Motor neuron (in vitro differentiated cells): Measurements from ENCODE around the gene EXPH5. TPM values are rescaled to one million over a fixed set of nuclear protein-coding genes. Genes with fewer than 3 reads are reported as not detected.

Experiments
- ATAC-seq, 8 experiments: fragments of 200-7000 bp; cut with Tn5 transposase; replicated peaks in 6 of 8; 2 replicates each; pipeline ENCODE4 v1.8.0; 2021; ENCODE audit warnings: mild to moderate bottlenecking in 8 of 8, moderate library complexity in 8 of 8
- H3K27ac ChIP-seq, 2 donors: fragments of 250-450 bp; sonication (Bioruptor Pico); 2 replicates each; pipeline ENCODE4 v1.9.0; 2021; ENCODE audit warnings: antibody characterized with exemption in 2 of 2, mild to moderate bottlenecking in 2 of 2, moderate library complexity in 1 of 2
- H3K4me1 ChIP-seq, 2 donors: fragments of 250-450 bp; sonication (Bioruptor Pico); replicated peaks in 1 of 2; 2 replicates each; pipeline ENCODE4 v1.6.1; 2021; ENCODE audit warnings: antibody characterized with exemption in 2 of 2, mild to moderate bottlenecking in 2 of 2, moderate library complexity in 1 of 2
- H3K4me3 ChIP-seq, 5 donors: fragments of 250-450 bp; sonication (Bioruptor Pico); 2 replicates each; pipeline ENCODE4 v1.9.0; 2021; ENCODE audit warnings: antibody characterized with exemption in 5 of 5, mild to moderate bottlenecking in 5 of 5, moderate library complexity in 4 of 5
- WGBS, 10 experiments: fragments of 450-650 bp; shearing (Covaris generic); methylation state at CpG; one replicate each; pipeline ENCODE4 v1.0.0; 2022; 5-methylcytosine and 5-hydroxymethylcytosine counted together
- in situ Hi-C, 9 experiments: fragments of 400-800 bp; cut with MboI; loops; one replicate each; pipeline ENCODE4 v1.15.0; 2021; ENCODE audit warnings: low sequenced_read_pairs in 9 of 9, low pct_unique_long_range_greater_than_20kb in 2 of 9; ENCODE audit not compliant: unreplicated experiment in 9 of 9
- total RNA-seq, 8 experiments: library from RNA; unstranded; fragments of 300-600 nt; gene quantifications; 2 replicates each; pipeline versions ENCODE4 v1.2.3 to v1.2.4, GENCODE V29; 2022

Gene EXPH5
- total RNA-seq, 8 experiments from 2014 or later: 0.16 to 17.3 (median 0.77) TPM

GRCh38 chr11:108574675-108575074, 18.9 kb downstream of the EXPH5 start:
- 48 to 100% (median 78%) methylated on average over 1 to 4 of the region's 4 CpGs for WGBS, 10 experiments
- H3K4me3 ChIP-seq: no peak overlapping the region
- in situ Hi-C loops: no loop called here
- H3K4me1 ChIP-seq: no peaks in the 10 kb centered on the region
- H3K27ac ChIP-seq: no peak overlapping the region
- ATAC-seq: no peak

DNA sequence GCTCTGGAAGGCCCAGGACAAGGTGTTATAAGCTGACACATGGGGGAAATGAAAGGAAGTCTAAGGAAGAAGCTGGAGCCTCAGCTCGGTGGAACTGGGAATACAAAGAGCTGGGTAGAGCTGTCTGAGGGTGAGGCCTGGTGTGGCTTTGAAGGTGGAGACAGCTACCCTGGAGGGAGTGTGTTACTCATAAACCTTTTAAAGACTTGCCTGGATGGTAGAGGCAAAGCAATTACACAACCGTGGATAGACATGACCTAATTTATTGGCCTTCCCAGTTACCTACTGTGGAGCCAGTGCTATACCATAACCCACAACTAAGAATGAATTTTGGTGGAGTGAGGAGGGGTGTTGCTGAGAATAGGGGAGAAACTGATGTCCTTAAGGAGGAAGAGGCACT, 22.6 kb downstream of the EXPH5 start:
- no peaks in the 10 kb centered on the region for H3K4me1 ChIP-seq

GRCh38 chr11:108569896-108570295, 23.7 kb downstream of the EXPH5 start:
- in situ Hi-C loops: no loop called here
- Histone ChIP-seq H3K4me1 (no peaks in the 10 kb centered on the region), H3K4me3 (no peak overlapping the region), H3K27ac (no peak overlapping the region)
- 0 to 100% (median 92%) methylated on average over 1 of the region's 1 CpG; no CpG with 5 or more reads in 6 of the 10 experiments for WGBS, 10 experiments
- ATAC-seq: no peak

More for the DNA sequence above, 22.6 kb downstream of the EXPH5 start:
- WGBS, 10 experiments: 35 to 83% (median 55%) methylated on average over 1 to 2 of the region's 2 CpGs; no CpG with 5 or more reads in 2 of the 10 experiments
- Histone ChIP-seq H3K27ac (no peak overlapping the region), H3K4me3 (no peak overlapping the region)
- in situ Hi-C loops: no loop called here
- ATAC-seq: peak in 2 of 8 experiments; percentile 55 to 71

DNA sequence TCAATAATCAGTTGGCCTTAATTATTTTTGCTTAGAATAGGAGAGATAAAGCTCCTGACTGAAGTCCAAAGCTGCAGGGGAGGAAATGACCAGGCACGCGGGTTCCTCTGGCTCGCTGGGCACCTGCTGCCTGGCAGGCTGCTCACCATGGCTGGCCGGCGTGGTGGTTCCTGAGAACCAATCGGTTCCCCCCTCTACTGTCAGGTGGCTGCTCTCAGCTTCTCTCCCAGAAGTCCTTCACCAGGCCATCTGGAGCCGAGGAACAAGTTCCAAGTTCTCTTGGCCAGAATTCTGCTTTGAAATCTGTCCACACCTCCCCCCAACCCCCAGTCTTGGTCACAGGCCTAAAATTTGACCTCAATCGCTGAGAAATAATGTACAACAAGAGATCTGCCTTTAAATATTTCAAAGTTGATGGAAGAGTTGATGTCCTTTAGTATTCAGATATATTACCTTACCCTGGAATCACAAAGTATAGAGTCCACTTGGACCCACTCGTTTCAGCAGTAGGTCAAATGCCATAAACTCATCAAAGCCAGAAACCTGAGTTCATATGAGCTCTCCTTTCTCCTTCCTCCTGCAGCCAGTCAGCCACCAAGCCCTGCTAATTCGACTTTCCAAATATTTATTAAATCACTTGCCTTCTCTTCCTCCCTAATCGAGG, 25.2 kb downstream of the EXPH5 start:
- in situ Hi-C loops: no loop called here
- no peak for ATAC-seq
- Histone ChIP-seq H3K4me3 (no peak overlapping the region), H3K27ac (no peak overlapping the region), H3K4me1 (no peaks in the 10 kb centered on the region)
- 50 to 100% (median 86%) methylated on average over 2 to 6 of the region's 11 CpGs; no CpG with 5 or more reads in 1 of the 10 experiments for WGBS, 10 experiments

GRCh38 chr11:108565653-108566052, 27.9 kb downstream of the EXPH5 start:
- H3K4me3 ChIP-seq: no peak overlapping the region
- H3K27ac ChIP-seq: no peak overlapping the region
- ATAC-seq: no peak
- in situ Hi-C loops: no loop called here
- H3K4me1 ChIP-seq: no peaks in the 10 kb centered on the region
- 48 to 90% (median 71%) methylated on average over 1 to 3 of the region's 3 CpGs for WGBS, 10 experiments

- in situ Hi-C loops: no loop called here
- ATAC-seq: no peak
- no peak overlapping the region for H3K27ac ChIP-seq
- 40 to 100% (median 83%) methylated on average over 1 to 2 of the region's 5 CpGs; no CpG with 5 or more reads in 3 of the 10 experiments for WGBS, 10 experiments
- no peak overlapping the region for H3K4me3 ChIP-seq
- H3K4me1 ChIP-seq: no peaks in the 10 kb centered on the region
Observed at GRCh38 chr11:108562746-108563581, 30.6 kb downstream of the EXPH5 start.

DNA sequence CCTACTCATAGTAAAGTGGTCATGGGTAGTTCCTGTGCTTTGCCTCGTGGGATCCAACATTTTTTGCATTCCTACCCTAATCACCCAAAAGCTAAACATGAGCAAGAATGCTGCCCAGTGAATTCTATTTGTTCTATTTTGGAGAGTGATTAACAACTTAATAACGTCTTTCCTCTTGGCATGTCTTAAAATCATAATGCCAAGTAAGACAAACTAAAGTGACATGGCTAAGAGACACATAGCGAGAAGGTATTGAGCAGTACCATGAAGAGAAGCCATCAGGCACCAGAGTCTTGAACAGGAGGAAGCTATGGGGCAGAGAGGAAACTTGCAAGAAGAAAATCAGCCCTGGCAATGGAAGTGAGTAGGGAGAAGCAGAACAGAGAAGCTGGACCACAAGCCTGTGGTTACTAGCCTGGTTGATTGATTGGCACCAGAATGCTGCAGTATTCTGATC, 32.0 kb downstream of the EXPH5 start:
- Histone ChIP-seq H3K4me1 (no peaks in the 10 kb centered on the region), H3K4me3 (no peak overlapping the region), H3K27ac (no peak overlapping the region)
- ATAC-seq: no peak
- in situ Hi-C loops: no loop called here
- WGBS, 10 experiments: 20 to 100% (median 60%) methylated on average over 1 to 3 of the region's 3 CpGs; no CpG with 5 or more reads in 1 of the 10 experiments

DNA sequence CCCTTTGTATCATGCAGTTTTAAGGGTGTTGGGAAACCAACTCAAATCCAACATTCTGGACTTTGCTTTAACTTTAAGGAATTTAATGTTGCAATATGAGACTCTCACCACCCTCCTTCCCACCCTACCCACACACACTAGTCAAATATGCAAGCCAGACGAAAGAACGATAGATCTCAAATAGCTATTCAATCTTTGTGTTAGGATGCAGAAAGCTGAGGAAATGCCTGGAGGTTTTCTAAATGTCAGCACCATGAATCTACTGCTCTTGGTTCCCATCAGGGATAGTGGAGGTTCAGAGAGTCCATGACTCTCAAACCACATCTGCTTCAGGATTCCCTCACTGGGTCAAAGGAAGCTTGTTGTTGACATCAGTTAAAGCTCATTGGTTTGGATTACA, 33.7 kb downstream of the EXPH5 start:
- Histone ChIP-seq H3K27ac (no peak overlapping the region), H3K4me3 (no peak overlapping the region), H3K4me1 (no peaks in the 10 kb centered on the region)
- in situ Hi-C loops: no loop called here
- ATAC-seq: peak in 3 of 8 experiments; percentile 72 to 84 (median 76)
- 0 to 100% (median 44%) methylated on average over 2 of the region's 2 CpGs; no CpG with 5 or more reads in 6 of the 10 experiments for WGBS, 10 experiments

DNA sequence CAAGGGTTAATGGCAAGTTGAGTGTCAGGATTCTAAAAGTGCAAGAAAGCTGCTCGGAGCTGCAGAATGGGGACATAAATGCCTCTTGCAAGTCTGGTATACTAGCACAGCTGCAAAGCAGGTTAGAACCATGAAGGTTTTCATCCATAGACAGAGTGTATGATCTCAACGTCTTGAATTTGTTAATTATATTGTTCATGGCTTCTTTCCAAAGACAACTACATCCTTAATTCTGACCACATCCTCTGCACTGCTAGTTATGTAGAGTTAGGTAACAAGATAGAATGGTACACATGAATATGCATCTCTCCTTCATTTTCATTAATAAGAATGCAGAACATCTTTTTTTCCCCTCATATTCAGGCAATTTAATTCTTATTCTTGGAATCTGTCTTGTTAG, 34.2 kb downstream of the EXPH5 start:
- in situ Hi-C loops: no loop called here
- Histone ChIP-seq H3K4me3 (no peak overlapping the region), H3K4me1 (no peaks in the 10 kb centered on the region), H3K27ac (no peak overlapping the region)
- peak in 3 of 8 experiments; percentile 72 to 93 (median 80) for ATAC-seq
- WGBS, 10 experiments: 0 to 83% (median 38%) methylated on average over 1 to 2 of the region's 2 CpGs

GRCh38 chr11:108558222-108558621, 35.3 kb downstream of the EXPH5 start:
- no peaks in the 10 kb centered on the region for H3K4me1 ChIP-seq
- no peak for ATAC-seq
- in situ Hi-C loops: no loop called here
- H3K4me3 ChIP-seq: no peak overlapping the region
- 94 to 100% (median 100%) methylated on average over 1 to 2 of the region's 2 CpGs; no CpG with 5 or more reads in 5 of the 10 experiments for WGBS, 10 experiments
- no peak overlapping the region for H3K27ac ChIP-seq

- WGBS, 10 experiments: 40 to 94% (median 79%) methylated on average over 1 to 2 of the region's 2 CpGs; no CpG with 5 or more reads in 3 of the 10 experiments
- no peak for ATAC-seq
- Histone ChIP-seq H3K27ac (no peak overlapping the region), H3K4me3 (no peak overlapping the region), H3K4me1 (no peaks in the 10 kb centered on the region)
- in situ Hi-C loops: no loop called here
Observed at GRCh38 chr11:108556019-108556418, 37.5 kb downstream of the EXPH5 start.

DNA sequence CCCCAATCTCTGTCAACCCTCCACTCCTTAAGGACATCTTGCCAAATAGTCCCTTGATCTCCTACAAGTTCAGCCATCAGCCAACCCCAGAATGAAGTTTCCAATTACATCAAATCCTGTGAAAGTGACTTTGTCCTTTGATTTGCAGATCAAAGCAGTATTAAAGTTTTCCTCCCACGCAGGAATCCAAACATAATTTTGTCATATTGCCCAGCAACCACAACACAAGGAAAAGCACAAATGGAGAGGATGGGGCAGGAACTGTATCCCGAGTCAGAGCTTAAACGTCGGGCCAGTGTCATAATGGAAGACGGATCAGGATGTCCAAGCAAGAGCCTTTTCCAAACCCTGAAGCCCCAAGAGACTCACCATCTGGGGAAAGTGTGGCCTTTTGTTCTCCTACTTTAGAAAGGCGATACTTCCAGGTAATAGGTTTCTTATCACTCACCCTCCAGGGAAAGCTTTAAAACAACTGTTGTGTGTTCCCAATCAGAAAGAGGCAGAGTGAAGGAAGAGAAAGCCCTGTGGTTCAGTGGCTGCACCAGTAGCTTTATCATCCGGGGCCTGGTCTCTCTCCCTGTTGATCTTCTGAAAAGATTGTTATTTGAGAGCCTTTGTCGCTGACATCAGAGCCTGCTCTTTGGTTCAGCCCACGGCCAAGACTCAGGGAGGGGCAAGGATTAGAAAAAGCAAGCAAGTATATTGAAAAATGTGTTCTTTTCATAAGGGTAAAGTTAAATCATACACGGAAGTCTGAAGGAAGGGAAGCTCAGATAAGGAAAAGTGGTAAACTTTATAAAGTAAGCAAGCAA, 41.7 kb downstream of the EXPH5 start:
- no peak overlapping the region for H3K27ac ChIP-seq
- H3K4me3 ChIP-seq: no peak overlapping the region
- no peaks in the 10 kb centered on the region for H3K4me1 ChIP-seq
- in situ Hi-C loops: no loop called here
- ATAC-seq: peak in 4 of 8 experiments; percentile 43 to 94 (median 87)
- WGBS, 10 experiments: 0 to 69% (median 43%) methylated on average over 1 to 10 of the region's 10 CpGs
